Loucy (cell line): ENCODE results near the gene ABLIM1.

ENCODE experiments used
- H2AFZ ChIP-seq: fragments of 200-600 bp; sonication (generic); 2 replicates; pipeline ENCODE4 v1.6.0; 2016; ENCODE audit warnings: antibody characterized with exemption, mild to moderate bottlenecking, low read length, moderate library complexity
- H3F3A ChIP-seq: fragments of 200-600 bp; 2 replicates; pipeline ENCODE4 v1.6.0; 2016; ENCODE audit warnings: antibody characterized with exemption, low read depth, mild to moderate bottlenecking
- H3K27me3 ChIP-seq: fragments of 200-600 bp; sonication (generic); 2 replicates; pipeline ENCODE4 v1.6.1; 2014; ENCODE audit warnings: low read length, mild to moderate bottlenecking; ENCODE audit not compliant: insufficient read depth, poor library complexity, severe bottlenecking
- H3K36me3 ChIP-seq: fragments of 200-600 bp; sonication (generic); 2 replicates; pipeline ENCODE4 v1.6.1; 2016; ENCODE audit warnings: low read length; ENCODE audit not compliant: insufficient read depth
- H3K4me1 ChIP-seq: fragments of 200-600 bp; sonication (generic); 2 replicates; pipeline ENCODE4 v1.5.1; 2014; ENCODE audit warnings: low read length, mild to moderate bottlenecking; ENCODE audit not compliant: insufficient read depth, poor library complexity, severe bottlenecking
- H3K4me2 ChIP-seq: fragments of 200-600 bp; sonication (generic); 2 replicates; pipeline ENCODE4 v1.6.0; 2014; ENCODE audit warnings: antibody characterized with exemption, low read length, low read depth, mild to moderate bottlenecking; ENCODE audit not compliant: poor library complexity, severe bottlenecking
- H3K4me3 ChIP-seq: fragments of 200-600 bp; sonication (generic); 2 replicates; pipeline ENCODE4 v1.5.1; 2014; ENCODE audit warnings: low read length, mild to moderate bottlenecking, mixed read lengths; ENCODE audit not compliant: poor library complexity, severe bottlenecking
- H3K79me2 ChIP-seq: fragments of 200-600 bp; sonication (generic); 2 replicates; pipeline ENCODE4 v1.6.1; 2014; ENCODE audit warnings: low read length; ENCODE audit not compliant: insufficient read depth
- H3K9ac ChIP-seq: fragments of 200-600 bp; sonication (generic); 2 replicates; pipeline ENCODE4 v1.6.0; 2014; ENCODE audit warnings: mild to moderate bottlenecking, low read depth, low read length, moderate library complexity; ENCODE audit not compliant: poor library complexity, severe bottlenecking
- H3K9me2 ChIP-seq: fragments of 200-600 bp; sonication (generic); replicated peaks from 2 replicates; pipeline ENCODE4 v1.6.1; 2016; ENCODE audit warnings: low read depth, low read length, mixed read lengths
- H3K9me3 ChIP-seq: fragments of 200-600 bp; sonication (generic); 2 replicates; pipeline ENCODE4 v1.6.1; 2014; ENCODE audit warnings: mild to moderate bottlenecking, antibody characterized with exemption, low read length, low read depth; ENCODE audit not compliant: insufficient read depth
- H4K20me1 ChIP-seq: fragments of 200-600 bp; sonication (generic); 2 replicates; pipeline ENCODE4 v1.6.0; 2014; ENCODE audit warnings: antibody characterized with exemption, low read length, mild to moderate bottlenecking; ENCODE audit not compliant: insufficient read depth, poor library complexity, severe bottlenecking
- CTCF ChIP-seq: fragments of 200-600 bp; sonication (generic); conservative IDR thresholded peaks from 2 replicates; pipeline ENCODE4 v1.5.1; 2014; ENCODE audit warnings: mild to moderate bottlenecking, antibody characterized with exemption, low read length
- EZH2phosphoT487 ChIP-seq: fragments of 200-600 bp; IDR thresholded peaks from 2 replicates; pipeline ENCODE4 v1.6.1; 2018; ENCODE audit warnings: antibody characterized with exemption, mild to moderate bottlenecking, moderate library complexity, borderline replicate concordance

The ABLIM1 gene

DNA sequence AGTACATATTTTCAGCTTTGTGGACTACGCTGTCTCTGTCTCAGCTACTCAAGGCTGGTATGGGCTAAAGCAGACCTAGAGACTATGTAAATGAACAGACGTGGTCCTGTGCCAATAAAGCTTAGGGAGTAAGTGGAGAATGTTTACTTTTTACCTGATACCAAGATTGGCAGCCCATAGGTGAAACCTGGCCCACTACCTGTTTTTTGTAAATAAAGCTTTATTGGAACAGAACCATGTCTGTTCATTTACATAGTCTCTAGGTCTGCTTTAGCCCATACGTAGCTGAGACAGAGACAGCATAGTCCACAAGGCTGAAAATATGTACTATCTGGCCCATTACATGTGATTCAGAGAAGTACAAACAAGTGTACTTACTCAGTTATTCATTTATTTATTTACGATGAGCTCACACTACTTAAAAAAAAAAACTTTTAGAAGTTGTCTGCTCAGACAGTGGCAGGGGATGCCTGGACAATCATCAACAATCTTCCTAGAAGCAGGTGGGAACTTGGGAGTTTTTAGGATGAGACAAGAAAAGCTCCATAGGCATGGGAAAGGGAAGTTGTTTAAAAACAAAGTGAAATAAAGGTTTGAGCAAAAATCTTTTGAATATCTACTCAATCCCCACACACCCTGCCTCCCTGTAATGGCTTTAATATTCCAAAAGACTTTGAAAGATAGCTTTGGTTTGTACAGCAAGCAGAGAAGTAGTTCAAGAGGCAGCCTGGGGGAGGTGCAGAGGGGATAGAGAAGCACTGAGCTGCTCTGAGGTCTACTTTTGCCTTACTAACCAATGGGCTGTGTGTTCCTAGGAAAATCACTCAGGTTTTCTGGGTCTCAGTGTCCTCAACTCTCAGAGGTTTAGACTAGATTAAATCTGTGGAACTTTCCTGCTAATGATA is 139.4 kb downstream of the ABLIM1 start:
- Histone ChIP-seq H3K9me3 (no peaks in the 10 kb centered on the region), H3K9ac (no peak overlapping the region), H3K79me2 (peaks cover 98% of the 10 kb centered on the region), H3F3A (no peaks in the 10 kb centered on the region), H3K4me1 (peaks cover 72% of the 10 kb centered on the region), H4K20me1 (peaks cover 46% of the 10 kb centered on the region), H3K9me2 (no peaks in the 10 kb centered on the region), H3K36me3 (peaks cover 4% of the 10 kb centered on the region; the same call in 1 of the 2 replicates), H3K4me3 (no peak overlapping the region), H3K27me3 (no peaks in the 10 kb centered on the region), H3K4me2 (peak overlapping the region; percentile 9), H2AFZ (no peak overlapping the region)
- TF ChIP-seq CTCF (no peak), EZH2phosphoT487 (no peak)

DNA sequence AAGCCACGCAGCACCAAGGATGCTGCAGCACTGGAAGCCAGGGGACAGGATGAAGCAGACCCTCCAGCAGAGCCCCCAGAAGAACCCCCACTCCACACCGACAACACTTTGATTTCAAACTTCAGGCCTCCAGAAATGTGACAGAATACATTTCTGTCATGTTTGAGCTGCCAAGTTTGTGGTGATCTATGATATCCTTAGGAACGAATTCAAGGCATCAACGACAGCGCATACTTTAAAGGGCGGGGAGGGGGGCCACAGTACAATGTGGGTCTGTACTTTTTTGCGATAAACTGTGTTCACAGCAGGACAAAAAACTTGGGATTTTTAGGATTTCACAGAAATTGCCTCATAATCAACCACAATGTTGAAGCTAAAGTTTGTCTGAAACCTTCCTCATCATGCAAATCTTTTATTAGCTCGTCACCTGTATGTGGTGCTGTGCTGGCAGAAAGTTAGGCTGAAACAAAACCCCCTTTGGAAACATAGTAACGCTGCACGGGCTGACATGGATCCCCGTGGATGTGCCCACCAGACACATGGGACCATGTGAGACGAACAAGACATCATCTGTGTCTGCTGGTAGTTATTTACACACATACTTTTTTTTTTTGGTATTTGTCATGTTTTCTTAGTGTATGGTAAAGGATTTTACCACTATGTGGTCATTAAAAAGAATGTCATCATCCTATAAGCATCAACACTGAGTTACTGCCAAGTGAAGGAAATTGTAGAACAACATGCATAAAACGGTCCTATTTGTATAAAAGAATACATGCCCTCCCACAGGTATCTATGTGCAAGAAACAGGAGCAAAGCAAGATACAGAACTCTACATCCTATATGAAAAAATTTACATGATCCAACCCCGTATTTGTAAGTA is 140.5 kb downstream of the ABLIM1 start:
- H3K9ac ChIP-seq = no peak overlapping the region
- H3K9me2 ChIP-seq = no peaks in the 10 kb centered on the region
- H3K79me2 ChIP-seq = peaks cover 98% of the 10 kb centered on the region
- TF ChIP-seq CTCF (no peak), EZH2phosphoT487 (no peak)
- no peaks in the 10 kb centered on the region for H3K9me3 ChIP-seq
- no peak overlapping the region for H3K4me2 ChIP-seq
- no peak overlapping the region for H3K4me3 ChIP-seq
- H3K4me1 ChIP-seq = peaks cover 72% of the 10 kb centered on the region
- no peaks in the 10 kb centered on the region for H3F3A ChIP-seq
- H3K36me3 ChIP-seq = peaks cover 4% of the 10 kb centered on the region; the same call in 1 of the 2 replicates
- H4K20me1 ChIP-seq = peaks cover 38% of the 10 kb centered on the region
- H2AFZ ChIP-seq = no peak overlapping the region
- no peaks in the 10 kb centered on the region for H3K27me3 ChIP-seq

- H2AFZ ChIP-seq = no peak overlapping the region
- H3K36me3 ChIP-seq = peaks cover 13% of the 10 kb centered on the region; the same call in 1 of the 2 replicates
- H3K9ac ChIP-seq = no peak overlapping the region
- peaks cover 59% of the 10 kb centered on the region for H3K4me1 ChIP-seq
- H3K4me3 ChIP-seq = no peak overlapping the region
- no peaks in the 10 kb centered on the region for H3K27me3 ChIP-seq
- peak overlapping the region; percentile 21 for H3K4me2 ChIP-seq
- H3K9me3 ChIP-seq = no peaks in the 10 kb centered on the region
- H4K20me1 ChIP-seq = peaks cover 29% of the 10 kb centered on the region
- H3F3A ChIP-seq = no peaks in the 10 kb centered on the region
- H3K79me2 ChIP-seq = peaks cover 98% of the 10 kb centered on the region
- H3K9me2 ChIP-seq = no peaks in the 10 kb centered on the region
- no peak for TF ChIP-seq CTCF
- TF ChIP-seq EZH2phosphoT487 = no peak
Measured at GRCh38 chr10:114516356-114516755, 141.7 kb downstream of the ABLIM1 start.
